OCI-LY1 (cell line): Measurements from ENCODE around the gene KIF20A.

Source experiments
- EZH2 ChIP-seq: fragments of 200-600 bp; sonication (generic), shearing (Covaris generic); IDR thresholded peaks from 2 replicates; pipeline ENCODE4 v1.8.0; 2017; ENCODE audit warnings: borderline replicate concordance, mixed run types, mild to moderate bottlenecking, antibody characterized with exemption, low read length, moderate library complexity, mixed read lengths
- TF ChIP-seq, protein P1 (sequence below): fragments of 200-600 bp; sonication (generic), shearing (Covaris generic); IDR thresholded peaks from 2 replicates; pipeline ENCODE4 v1.5.1; 2017; ENCODE audit warnings: mild to moderate bottlenecking, antibody characterized with exemption, low read length, moderate library complexity, mixed read lengths

GRCh38 chr5:138180183-138180782, 1.4 kb downstream of the KIF20A start:
- TF ChIP-seq EZH2: no peak
- TF ChIP-seq, protein P1, sequence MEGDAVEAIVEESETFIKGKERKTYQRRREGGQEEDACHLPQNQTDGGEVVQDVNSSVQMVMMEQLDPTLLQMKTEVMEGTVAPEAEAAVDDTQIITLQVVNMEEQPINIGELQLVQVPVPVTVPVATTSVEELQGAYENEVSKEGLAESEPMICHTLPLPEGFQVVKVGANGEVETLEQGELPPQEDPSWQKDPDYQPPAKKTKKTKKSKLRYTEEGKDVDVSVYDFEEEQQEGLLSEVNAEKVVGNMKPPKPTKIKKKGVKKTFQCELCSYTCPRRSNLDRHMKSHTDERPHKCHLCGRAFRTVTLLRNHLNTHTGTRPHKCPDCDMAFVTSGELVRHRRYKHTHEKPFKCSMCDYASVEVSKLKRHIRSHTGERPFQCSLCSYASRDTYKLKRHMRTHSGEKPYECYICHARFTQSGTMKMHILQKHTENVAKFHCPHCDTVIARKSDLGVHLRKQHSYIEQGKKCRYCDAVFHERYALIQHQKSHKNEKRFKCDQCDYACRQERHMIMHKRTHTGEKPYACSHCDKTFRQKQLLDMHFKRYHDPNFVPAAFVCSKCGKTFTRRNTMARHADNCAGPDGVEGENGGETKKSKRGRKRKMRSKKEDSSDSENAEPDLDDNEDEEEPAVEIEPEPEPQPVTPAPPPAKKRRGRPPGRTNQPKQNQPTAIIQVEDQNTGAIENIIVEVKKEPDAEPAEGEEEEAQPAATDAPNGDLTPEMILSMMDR: peak; percentile 73
